BLaER1 treated with 17β-estradiol and CSF1 and Interleukin-3, amounts not matched to agents 10 nM and 100 nM (cell line): Measurements from ENCODE around the gene PGA3.
A peak's percentile ranks its signal among the peaks of the same experiment; 100 is the strongest.
"Not testable (repeated sequence)": the region's sequence is repeated elsewhere in the genome, so short reads cannot be mapped to it uniquely, and the experiment has no call there.

ENCODE experiments used
- H3K27ac ChIP-seq, 11 experiments: shearing (Covaris generic); formaldehyde crosslinking; 2 replicates each; pipeline ENCODE4 v1.8.1; 2022
- H3K27me3 ChIP-seq, 11 experiments: shearing (Covaris generic); formaldehyde crosslinking; 2 replicates each; pipeline ENCODE4 v1.8.1; 2022
- H3K36me3 ChIP-seq, 11 experiments: shearing (Covaris generic); formaldehyde crosslinking; 2 replicates each; pipeline ENCODE4 v1.8.1; 2022
- H3K4me1 ChIP-seq, 10 experiments: shearing (Covaris generic); formaldehyde crosslinking; 2 replicates each; pipeline ENCODE4 v1.8.1; 2022
- H3K4me2 ChIP-seq, 11 experiments: shearing (Covaris generic); formaldehyde crosslinking; 2 replicates each; pipeline ENCODE4 v1.8.1; 2022
- H3K4me3 ChIP-seq, 10 experiments: shearing (Covaris generic); formaldehyde crosslinking; 2 replicates each; pipeline ENCODE4 v1.8.1; 2022
- H3K9ac ChIP-seq, 11 experiments: shearing (Covaris generic); formaldehyde crosslinking; 2 replicates each; pipeline ENCODE4 v1.8.1; 2022
- H3K9me3 ChIP-seq, 11 experiments: shearing (Covaris generic); formaldehyde crosslinking; replicated peaks in 1 of 11; 2 replicates each; pipeline ENCODE4 v1.8.1; 2022
- H4K20me1 ChIP-seq, 11 experiments: shearing (Covaris generic); formaldehyde crosslinking; 2 replicates each; pipeline ENCODE4 v1.8.1; 2022
- Cebpa-rat ChIP-seq, 11 experiments: shearing (Covaris generic); IDR thresholded peaks; 2 replicates each; pipeline ENCODE4 v1.8.1; 2022

PGA3 gene

GRCh38 chr11:61202950-61203746, at the start of gene PGA3:
Gene PGA3, plus strand, starts transcription at chr11:61203515. Its CDS starts 50 bp downstream, at chr11:61203565.
- not testable (repeated sequence) for H4K20me1 ChIP-seq, H3K27me3 ChIP-seq, H3K36me3 ChIP-seq, H3K4me3 ChIP-seq, H3K9ac ChIP-seq
- Histone ChIP-seq H3K27ac (peak within 1 kb of the TSS in 1 of 11 experiments; percentile 52; a peak in 2 of 22 replicates), H3K4me2 (peak within 1 kb of the TSS; percentile 33 to 81 (median 63)), H3K4me1 (peaks cover 18 to 40% (median 20%) of the 10 kb centered on the region in 10 experiments), H3K9me3 (peaks cover 0 to 18% (median 13%) of the 10 kb centered on the region in 11 experiments; a peak in 15 of 22 replicates)

DNA sequence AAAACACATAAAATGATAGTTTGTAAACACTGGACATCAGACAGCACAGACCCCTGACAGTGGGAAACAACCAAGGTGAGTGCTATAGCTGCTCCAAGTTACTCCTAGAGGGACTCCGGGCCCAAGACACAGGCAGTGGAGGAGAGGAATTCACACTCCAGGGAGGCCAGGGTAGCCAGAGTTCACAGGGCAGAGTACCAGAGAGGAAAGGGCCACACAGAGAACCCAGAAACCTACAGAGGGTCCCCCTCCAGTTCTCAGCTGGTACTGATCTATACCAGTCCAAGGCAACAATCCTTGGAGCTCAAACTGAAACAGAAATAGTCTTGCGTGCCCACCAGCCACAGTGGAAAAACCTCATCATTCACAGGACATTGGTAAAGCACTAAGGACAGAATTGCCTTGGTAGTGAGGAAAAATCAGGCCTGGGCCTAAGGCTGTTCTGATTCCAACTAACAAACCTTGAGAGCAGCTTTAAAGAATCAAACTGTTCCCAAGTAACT, 49.7 kb upstream of the PGA3 start:
- Histone ChIP-seq H4K20me1 (peaks cover 26 to 100% (median 54%) of the 10 kb centered on the region in 11 experiments; a peak in 20 of 22 replicates), H3K4me2 (peak overlapping the region in 2 of 11 experiments; percentile 67 to 80; a peak in 3 of 22 replicates), H3K27ac (no peak overlapping the region), H3K27me3 (no peaks in the 10 kb centered on the region), H3K36me3 (peaks cover 7 to 62% (median 22%) of the 10 kb centered on the region in 11 experiments; a peak in 17 of 22 replicates), H3K4me1 (peaks cover 13 to 78% (median 22%) of the 10 kb centered on the region in 10 experiments; a peak in 19 of 20 replicates), H3K9ac (peak overlapping the region in 2 of 11 experiments; percentile 15 to 35; a peak in 2 of 22 replicates), H3K4me3 (no peak overlapping the region), H3K9me3 (peaks cover 21 to 30% (median 23%) of the 10 kb centered on the region in 11 experiments)
- TF ChIP-seq Cebpa-rat (IDR thresholded peaks at IDR 0.05), result no peak

DNA sequence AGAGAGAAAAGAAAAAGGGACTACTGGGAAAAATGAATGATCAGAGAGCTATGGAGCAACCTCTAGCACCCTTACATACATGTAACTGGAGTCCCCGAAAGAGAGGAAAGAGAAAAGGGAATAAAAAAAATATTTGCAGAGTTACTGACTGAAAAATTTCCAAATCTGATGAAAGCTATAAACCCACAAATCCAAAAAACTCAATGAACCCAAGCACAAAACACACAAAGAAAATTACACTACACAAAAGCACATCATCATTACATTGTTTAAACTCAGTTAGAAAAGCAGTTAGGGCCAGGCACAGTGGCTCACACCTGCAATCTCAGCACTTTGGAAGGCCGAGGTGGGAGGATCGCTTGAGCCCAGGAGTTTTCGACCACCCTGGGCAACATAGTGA, 48.8 kb upstream of the PGA3 start:
- H3K4me2 ChIP-seq, result 0 out of 22 replicates have a peak overlapping the region, but pooled peaks of 1 of the 11 experiments have one; percentile 5
- H3K9me3 ChIP-seq, result peaks cover 21 to 30% (median 23%) of the 10 kb centered on the region in 11 experiments
- H3K9ac ChIP-seq, result no peak overlapping the region
- no peak overlapping the region for H3K27ac ChIP-seq
- no peak for TF ChIP-seq Cebpa-rat (IDR thresholded peaks at IDR 0.05)
- peaks cover 13 to 79% (median 21%) of the 10 kb centered on the region in 10 experiments; a peak in 19 of 20 replicates for H3K4me1 ChIP-seq
- no peak overlapping the region for H3K4me3 ChIP-seq
- peaks cover 7 to 62% (median 22%) of the 10 kb centered on the region in 11 experiments; a peak in 17 of 22 replicates for H3K36me3 ChIP-seq
- H3K27me3 ChIP-seq, result no peaks in the 10 kb centered on the region
- peaks cover 24 to 99% (median 51%) of the 10 kb centered on the region in 11 experiments; a peak in 20 of 22 replicates for H4K20me1 ChIP-seq

DNA sequence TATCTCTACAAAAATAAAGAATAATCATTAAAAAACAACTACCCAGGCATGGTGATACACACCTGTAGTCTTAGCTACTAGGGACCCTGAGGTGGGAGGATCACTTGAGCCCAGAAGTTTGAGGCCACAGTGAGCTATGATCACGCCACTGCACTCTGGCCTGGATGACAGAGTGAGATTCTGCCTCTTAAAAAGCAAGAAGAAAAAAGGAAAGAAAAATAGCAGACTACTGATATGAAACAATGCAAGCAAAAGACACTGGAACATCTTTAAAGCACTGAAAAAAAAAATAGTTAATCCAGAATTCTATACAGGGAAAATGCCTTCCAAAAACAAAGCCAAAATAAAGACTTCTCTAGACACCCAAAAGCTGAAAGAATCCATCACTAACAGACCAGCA, 48.0 kb upstream of the PGA3 start:
- peaks cover 12 to 79% (median 17%) of the 10 kb centered on the region in 10 experiments for H3K4me1 ChIP-seq

GRCh38 chr11:61155741-61156140, 47.6 kb upstream of the PGA3 start:
- H3K9me3 ChIP-seq, result peaks cover 21 to 30% (median 23%) of the 10 kb centered on the region in 11 experiments
- no peaks in the 10 kb centered on the region for H3K27me3 ChIP-seq
- H3K4me1 ChIP-seq, result peaks cover 13 to 79% (median 17%) of the 10 kb centered on the region in 10 experiments
- no peak overlapping the region for H3K9ac ChIP-seq
- no peak overlapping the region for H3K4me3 ChIP-seq
- peaks cover 14 to 99% (median 39%) of the 10 kb centered on the region in 11 experiments; a peak in 20 of 22 replicates for H4K20me1 ChIP-seq
- no peak for TF ChIP-seq Cebpa-rat (IDR thresholded peaks at IDR 0.05)
- H3K27ac ChIP-seq, result no peak overlapping the region
- 0 out of 22 replicates have a peak overlapping the region, but pooled peaks of 1 of the 11 experiments have one; percentile 5 for H3K4me2 ChIP-seq
- H3K36me3 ChIP-seq, result peaks cover 7 to 62% (median 22%) of the 10 kb centered on the region in 11 experiments; a peak in 17 of 22 replicates

More for the DNA sequence above, 48.0 kb upstream of the PGA3 start:
- Histone ChIP-seq H3K4me3 (no peak overlapping the region), H3K27me3 (no peaks in the 10 kb centered on the region), H3K27ac (no peak overlapping the region), H3K9ac (no peak overlapping the region), H3K36me3 (peaks cover 7 to 62% (median 22%) of the 10 kb centered on the region in 11 experiments; a peak in 17 of 22 replicates), H3K9me3 (peaks cover 21 to 30% (median 23%) of the 10 kb centered on the region in 11 experiments), H4K20me1 (peaks cover 17 to 99% (median 43%) of the 10 kb centered on the region in 11 experiments; a peak in 20 of 22 replicates), H3K4me2 (no peak overlapping the region)
- no peak for TF ChIP-seq Cebpa-rat (IDR thresholded peaks at IDR 0.05)

DNA sequence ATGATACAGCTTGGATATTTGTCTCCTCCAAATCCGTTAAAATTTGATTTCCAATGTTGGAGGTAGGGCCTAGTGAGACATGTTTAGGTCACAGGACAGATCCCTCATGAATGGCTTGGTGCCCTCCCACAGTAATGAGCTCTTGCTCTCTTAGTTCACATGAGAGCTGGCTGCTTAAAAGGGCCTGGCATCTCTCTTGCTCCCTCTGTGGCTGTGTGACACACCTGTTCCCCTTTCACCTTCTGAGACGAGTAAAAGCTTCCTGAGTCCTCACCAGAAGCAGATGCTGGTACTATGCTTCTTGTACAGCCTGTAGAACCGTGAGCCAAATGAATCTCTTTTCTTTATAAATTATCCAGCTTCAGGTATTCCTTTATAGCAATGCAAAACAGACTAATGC, 45.6 kb upstream of the PGA3 start:
- H3K27ac ChIP-seq, result no peak overlapping the region
- H3K36me3 ChIP-seq, result peaks cover 7 to 51% (median 22%) of the 10 kb centered on the region in 11 experiments; a peak in 17 of 22 replicates
- H3K4me1 ChIP-seq, result peaks cover 19 to 71% (median 23%) of the 10 kb centered on the region in 10 experiments
- H4K20me1 ChIP-seq, result peaks cover 0 to 80% (median 19%) of the 10 kb centered on the region in 11 experiments; a peak in 15 of 22 replicates
- H3K4me2 ChIP-seq, result peak overlapping the region in 2 of 11 experiments; percentile 93 to 96; a peak in 4 of 22 replicates
- no peak overlapping the region for H3K9ac ChIP-seq
- H3K9me3 ChIP-seq, result peaks cover 21 to 31% (median 29%) of the 10 kb centered on the region in 11 experiments
- H3K27me3 ChIP-seq, result no peaks in the 10 kb centered on the region
- no peak overlapping the region for H3K4me3 ChIP-seq
- no peak for TF ChIP-seq Cebpa-rat (IDR thresholded peaks at IDR 0.05)

- Histone ChIP-seq H3K4me1 (peaks cover 20 to 71% (median 32%) of the 10 kb centered on the region in 10 experiments), H3K4me3 (peak overlapping the region in 2 of 10 experiments; percentile 12 to 69; a peak in 2 of 20 replicates)
- no peak for TF ChIP-seq Cebpa-rat (IDR thresholded peaks at IDR 0.05)
Observed at GRCh38 chr11:61158691-61159381, 44.5 kb upstream of the PGA3 start.

More at GRCh38 chr11:61158691-61159381, 44.5 kb upstream of the PGA3 start:
- Histone ChIP-seq H4K20me1 (peaks cover 0 to 69% (median 11%) of the 10 kb centered on the region in 11 experiments; a peak in 11 of 22 replicates), H3K4me2 (peak overlapping the region in 5 of 11 experiments; percentile 9 to 96 (median 90); a peak in 8 of 22 replicates), H3K9ac (peak overlapping the region in 3 of 11 experiments; percentile 39 to 69 (median 43); a peak in 6 of 22 replicates), H3K9me3 (peaks cover 17 to 42% (median 25%) of the 10 kb centered on the region in 11 experiments), H3K27ac (peak overlapping the region in 3 of 11 experiments; percentile 6 to 67 (median 40); a peak in 5 of 22 replicates), H3K27me3 (no peaks in the 10 kb centered on the region), H3K36me3 (peaks cover 7 to 50% (median 21%) of the 10 kb centered on the region in 11 experiments; a peak in 17 of 22 replicates)
